GM19099 (cell line): ENCODE data around the gene ADPRHL1.

Source experiments
- POLR2A ChIP-seq: IDR thresholded peaks from 3 replicates; pipeline ENCODE4 v1.6.1; 2011; ENCODE audit warnings: low read depth; ENCODE audit not compliant: insufficient read length; ENCODE audit errors: extremely low read depth

ADPRHL1 gene

GRCh38 chr13:113397608-113398425 is 55.5 kb downstream of the ADPRHL1 start:
- no peak for TF ChIP-seq POLR2A

GRCh38 chr13:113394339-113394640 is 59.0 kb downstream of the ADPRHL1 start:
- TF ChIP-seq POLR2A = no peak

DNA sequence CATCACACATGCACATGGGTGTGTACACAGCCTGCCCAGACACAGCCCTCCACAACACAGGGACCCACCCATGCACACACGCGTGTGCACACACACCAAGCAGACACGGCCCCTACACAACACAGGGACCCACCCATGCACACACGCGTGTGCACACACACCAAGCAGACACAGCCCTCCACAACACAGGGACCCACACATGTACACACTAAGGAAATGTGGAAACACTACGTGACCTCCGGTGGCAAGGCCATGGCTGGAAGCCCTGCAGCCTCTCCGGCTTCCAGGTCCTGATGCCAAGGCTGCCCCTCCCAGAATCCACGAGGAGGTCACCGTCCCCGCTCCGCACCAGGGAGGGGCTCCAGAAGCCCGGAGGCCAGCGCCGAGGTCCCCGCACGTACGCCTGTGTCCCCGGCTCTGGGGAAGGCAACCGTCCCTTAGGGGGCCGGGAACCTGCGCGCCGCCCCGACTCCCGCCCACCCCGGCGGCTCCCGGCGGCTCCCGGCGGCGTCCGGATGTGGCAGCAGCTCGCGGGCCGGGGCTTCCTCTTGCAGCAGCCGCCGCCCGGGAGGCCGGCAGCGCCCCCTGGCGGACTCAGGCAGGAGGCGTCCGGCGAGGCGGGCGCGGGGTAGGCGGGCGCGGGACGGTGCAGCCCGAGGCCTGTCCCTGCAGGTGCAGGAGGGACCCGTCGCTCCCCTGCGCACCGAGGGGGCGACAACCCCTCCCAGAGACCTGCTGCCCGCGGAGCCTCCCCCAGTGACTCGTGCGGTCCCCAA is 59.5 kb downstream of the ADPRHL1 start:
- TF ChIP-seq POLR2A = peak; percentile 41

DNA sequence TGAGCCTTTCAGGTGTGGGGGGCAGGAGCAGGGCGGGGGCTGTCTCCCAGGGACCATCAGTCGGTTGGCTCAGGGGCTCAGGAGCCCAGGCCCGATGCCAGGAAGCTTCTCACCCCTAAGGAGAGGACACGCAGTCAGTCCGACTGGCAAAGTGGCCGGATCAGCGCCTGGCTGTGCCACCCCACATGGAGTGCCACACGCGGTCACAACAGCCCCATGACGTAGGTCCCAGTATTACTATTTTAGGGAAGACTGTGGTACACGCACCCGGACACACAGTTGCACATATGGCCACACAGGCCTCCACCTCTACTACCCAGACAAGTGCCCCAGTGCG is 60.1 kb downstream of the ADPRHL1 start:
- no peak for TF ChIP-seq POLR2A

GRCh38 chr13:113390874-113391497 is 62.3 kb downstream of the ADPRHL1 start:
- no peak for TF ChIP-seq POLR2A

GRCh38 chr13:113387396-113387795 is 65.9 kb downstream of the ADPRHL1 start:
- TF ChIP-seq POLR2A = no peak

- TF ChIP-seq POLR2A = no peak
Measured at GRCh38 chr13:113383089-113383488, 70.2 kb downstream of the ADPRHL1 start.

DNA sequence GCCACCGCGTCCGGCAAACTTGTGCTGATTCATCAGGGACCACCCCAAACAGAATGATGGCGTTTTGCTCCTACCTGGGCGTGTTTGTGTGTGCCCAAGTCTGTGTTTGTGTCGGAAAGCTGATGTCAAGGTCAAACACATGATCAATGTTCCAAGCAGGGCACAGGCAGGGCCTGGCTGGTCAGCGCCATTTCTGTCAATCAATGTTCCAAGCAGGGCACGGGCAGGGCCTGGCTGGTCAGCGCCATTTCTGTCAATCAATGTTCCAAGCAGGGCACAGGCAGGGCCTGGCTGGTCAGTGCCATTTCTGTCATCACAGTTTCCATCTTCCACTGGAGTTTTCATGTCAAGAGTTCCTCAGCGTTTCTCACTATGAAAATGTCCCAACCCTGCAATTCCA is 74.5 kb downstream of the ADPRHL1 start:
- no peak for TF ChIP-seq POLR2A

- no peak for TF ChIP-seq POLR2A
Measured at GRCh38 chr13:113374511-113375175, 78.6 kb downstream of the ADPRHL1 start.

GRCh38 chr13:113373811-113374485 is 79.3 kb downstream of the ADPRHL1 start:
- no peak for TF ChIP-seq POLR2A

- no peak for TF ChIP-seq POLR2A
Measured at GRCh38 chr13:113371061-113371460, 82.2 kb downstream of the ADPRHL1 start.

DNA sequence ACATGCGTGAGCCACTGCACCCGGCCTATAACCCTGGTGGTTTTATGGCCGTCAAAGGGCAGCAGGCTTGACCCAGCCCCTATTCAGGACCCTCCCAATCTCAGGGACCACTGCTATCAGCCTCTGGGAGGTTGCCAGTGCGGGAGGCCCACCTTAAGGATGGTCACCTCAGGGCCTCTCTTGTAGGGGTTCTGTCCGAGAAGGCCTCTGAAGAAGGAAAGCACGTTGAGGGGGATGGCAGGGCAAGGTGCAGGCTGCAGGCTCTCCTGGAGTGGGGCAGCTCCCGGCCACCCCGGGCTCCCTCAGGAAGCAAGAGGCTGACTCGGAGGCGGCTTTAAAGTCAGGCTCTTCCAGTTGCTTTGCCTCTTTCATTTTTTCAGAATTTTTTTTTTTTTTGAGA is 83.4 kb downstream of the ADPRHL1 start:
- no peak for TF ChIP-seq POLR2A

- TF ChIP-seq POLR2A = no peak
Measured at GRCh38 chr13:113369189-113369588, 84.1 kb downstream of the ADPRHL1 start.

- no peak for TF ChIP-seq POLR2A
Measured at GRCh38 chr13:113367771-113368170, 85.5 kb downstream of the ADPRHL1 start.
